ENCODE measurements around the gene MCTP1. TPM values are rescaled to one million over a fixed set of nuclear protein-coding genes. Genes with fewer than 3 reads are reported as not detected.

MCTP1 gene
- total and polyA plus RNA-seq, 10 of the 15 experiments (the other 5 are each of a cell fraction or from before 2014, with no cell fraction given): 12.6 to 45.9 (median 18.8) TPM

- TF ChIP-seq ZBTB11 (CRISPR knock-in tag; IDR thresholded peaks at IDR 0.05) (no peak), DPF2 (IDR thresholded peaks at IDR 0.05) (peak; percentile 72), NR2F1 (conservative IDR thresholded peaks at IDR 0.05) (0 out of 2 replicates have a peak, but pooled peaks have one; percentile 44), SMAD1 (IDR thresholded peaks at IDR 0.05; ENCODE audit: low read depth, partially characterized antibody) (no peak), RELA (IDR thresholded peaks at IDR 0.05; ENCODE audit: borderline replicate concordance, partially characterized antibody) (no peak), MTA3 (IDR thresholded peaks at IDR 0.05; ENCODE audit: borderline replicate concordance, low read length) (peak; percentile 91; the same call in 1 of the 2 replicates), JUNB (IDR thresholded peaks at IDR 0.05) (peak; percentile 79), SPI1 (IDR thresholded peaks at IDR 0.05; ENCODE audit: borderline replicate concordance, insufficient read depth, low read depth, low read length) (no peak), CREB1 (IDR thresholded peaks at IDR 0.05; ENCODE audit: low read depth) (peak; percentile 73), IKZF1 (conservative IDR thresholded peaks at IDR 0.05) (peak; percentile 83), RAD51 (IDR thresholded peaks at IDR 0.05) (0 out of 2 replicates have a peak, but pooled peaks have one; percentile 13), FOXM1 (IDR thresholded peaks at IDR 0.05; ENCODE audit: low read depth, low read length) (peak; percentile 78; the same call in 1 of the 2 replicates), ZNF207 (IDR thresholded peaks at IDR 0.05; ENCODE audit: borderline replicate concordance) (0 out of 2 replicates have a peak, but pooled peaks have one; percentile 59), YY1 (IDR thresholded peaks at IDR 0.05; ENCODE audit: low read depth, low read length) (0 out of 2 replicates have a peak, but pooled peaks have one; percentile 50), SRF (IDR thresholded peaks at IDR 0.05; ENCODE audit: low read depth in 2 of 2, low read length in 2 of 2) (peak in 1 of 2 experiments; percentile 76; a peak in 2 of 4 replicates), CEBPB (IDR thresholded peaks at IDR 0.05; ENCODE audit: borderline replicate concordance in 1 of 2, low read depth in 2 of 2, low read length in 2 of 2) (peak in 1 of 2 experiments; percentile 89; a peak in 2 of 4 replicates), MEF2B (IDR thresholded peaks at IDR 0.05; ENCODE audit: partially characterized antibody, poor library complexity, severe bottlenecking) (peak; percentile 80), STAT3 (IDR thresholded peaks at IDR 0.05; ENCODE audit: low read depth, low read length) (peak; percentile 94), CHD2 (IDR thresholded peaks at IDR 0.05; ENCODE audit: borderline replicate concordance, low read depth, low read length) (peak; percentile 75; the same call in 1 of the 2 replicates)
- TF ChIP-seq, protein P1, sequence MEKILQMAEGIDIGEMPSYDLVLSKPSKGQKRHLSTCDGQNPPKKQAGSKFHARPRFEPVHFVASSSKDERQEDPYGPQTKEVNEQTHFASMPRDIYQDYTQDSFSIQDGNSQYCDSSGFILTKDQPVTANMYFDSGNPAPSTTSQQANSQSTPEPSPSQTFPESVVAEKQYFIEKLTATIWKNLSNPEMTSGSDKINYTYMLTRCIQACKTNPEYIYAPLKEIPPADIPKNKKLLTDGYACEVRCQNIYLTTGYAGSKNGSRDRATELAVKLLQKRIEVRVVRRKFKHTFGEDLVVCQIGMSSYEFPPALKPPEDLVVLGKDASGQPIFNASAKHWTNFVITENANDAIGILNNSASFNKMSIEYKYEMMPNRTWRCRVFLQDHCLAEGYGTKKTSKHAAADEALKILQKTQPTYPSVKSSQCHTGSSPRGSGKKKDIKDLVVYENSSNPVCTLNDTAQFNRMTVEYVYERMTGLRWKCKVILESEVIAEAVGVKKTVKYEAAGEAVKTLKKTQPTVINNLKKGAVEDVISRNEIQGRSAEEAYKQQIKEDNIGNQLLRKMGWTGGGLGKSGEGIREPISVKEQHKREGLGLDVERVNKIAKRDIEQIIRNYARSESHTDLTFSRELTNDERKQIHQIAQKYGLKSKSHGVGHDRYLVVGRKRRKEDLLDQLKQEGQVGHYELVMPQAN (conservative IDR thresholded peaks at IDR 0.05): no peak
- TF ChIP-seq, protein P2, sequence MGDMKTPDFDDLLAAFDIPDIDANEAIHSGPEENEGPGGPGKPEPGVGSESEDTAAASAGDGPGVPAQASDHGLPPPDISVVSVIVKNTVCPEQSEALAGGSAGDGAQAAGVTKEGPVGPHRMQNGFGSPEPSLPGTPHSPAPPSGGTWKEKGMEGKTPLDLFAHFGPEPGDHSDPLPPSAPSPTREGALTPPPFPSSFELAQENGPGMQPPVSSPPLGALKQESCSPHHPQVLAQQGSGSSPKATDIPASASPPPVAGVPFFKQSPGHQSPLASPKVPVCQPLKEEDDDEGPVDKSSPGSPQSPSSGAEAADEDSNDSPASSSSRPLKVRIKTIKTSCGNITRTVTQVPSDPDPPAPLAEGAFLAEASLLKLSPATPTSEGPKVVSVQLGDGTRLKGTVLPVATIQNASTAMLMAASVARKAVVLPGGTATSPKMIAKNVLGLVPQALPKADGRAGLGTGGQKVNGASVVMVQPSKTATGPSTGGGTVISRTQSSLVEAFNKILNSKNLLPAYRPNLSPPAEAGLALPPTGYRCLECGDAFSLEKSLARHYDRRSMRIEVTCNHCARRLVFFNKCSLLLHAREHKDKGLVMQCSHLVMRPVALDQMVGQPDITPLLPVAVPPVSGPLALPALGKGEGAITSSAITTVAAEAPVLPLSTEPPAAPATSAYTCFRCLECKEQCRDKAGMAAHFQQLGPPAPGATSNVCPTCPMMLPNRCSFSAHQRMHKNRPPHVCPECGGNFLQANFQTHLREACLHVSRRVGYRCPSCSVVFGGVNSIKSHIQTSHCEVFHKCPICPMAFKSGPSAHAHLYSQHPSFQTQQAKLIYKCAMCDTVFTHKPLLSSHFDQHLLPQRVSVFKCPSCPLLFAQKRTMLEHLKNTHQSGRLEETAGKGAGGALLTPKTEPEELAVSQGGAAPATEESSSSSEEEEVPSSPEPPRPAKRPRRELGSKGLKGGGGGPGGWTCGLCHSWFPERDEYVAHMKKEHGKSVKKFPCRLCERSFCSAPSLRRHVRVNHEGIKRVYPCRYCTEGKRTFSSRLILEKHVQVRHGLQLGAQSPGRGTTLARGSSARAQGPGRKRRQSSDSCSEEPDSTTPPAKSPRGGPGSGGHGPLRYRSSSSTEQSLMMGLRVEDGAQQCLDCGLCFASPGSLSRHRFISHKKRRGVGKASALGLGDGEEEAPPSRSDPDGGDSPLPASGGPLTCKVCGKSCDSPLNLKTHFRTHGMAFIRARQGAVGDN (IDR thresholded peaks at IDR 0.05): peak; percentile 43; the same call in 1 of the 2 replicates
Observed at GRCh38 chr5:94793113-94793815, 491.6 kb downstream of the MCTP1 start (continued).

Data from GM12878 (cell line).